ENCODE data around the gene FCER1G.

The FCER1G gene

DNA sequence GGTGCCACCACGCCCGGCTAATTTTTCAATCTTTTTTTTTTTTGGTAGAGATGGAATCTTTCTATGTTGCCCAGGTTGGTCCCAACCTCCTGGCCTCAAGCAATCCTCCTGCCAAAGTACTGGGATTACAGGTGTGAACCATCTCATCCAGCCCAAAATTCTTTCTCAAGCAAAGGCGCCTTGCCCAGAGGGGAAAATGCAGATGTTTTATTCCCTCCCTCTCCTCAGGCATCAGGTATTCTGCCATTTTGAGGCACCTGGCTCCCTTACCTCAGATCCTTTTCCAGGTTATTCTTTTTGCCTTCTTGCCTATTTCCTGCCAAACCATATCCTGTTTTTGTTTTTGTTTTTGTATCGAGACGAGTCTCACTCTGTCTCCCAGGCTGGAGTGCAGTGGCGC, 26.7 kb upstream of the FCER1G start:
- DNase-seq (ENCODE audit: low read depth), result no peak

DNA sequence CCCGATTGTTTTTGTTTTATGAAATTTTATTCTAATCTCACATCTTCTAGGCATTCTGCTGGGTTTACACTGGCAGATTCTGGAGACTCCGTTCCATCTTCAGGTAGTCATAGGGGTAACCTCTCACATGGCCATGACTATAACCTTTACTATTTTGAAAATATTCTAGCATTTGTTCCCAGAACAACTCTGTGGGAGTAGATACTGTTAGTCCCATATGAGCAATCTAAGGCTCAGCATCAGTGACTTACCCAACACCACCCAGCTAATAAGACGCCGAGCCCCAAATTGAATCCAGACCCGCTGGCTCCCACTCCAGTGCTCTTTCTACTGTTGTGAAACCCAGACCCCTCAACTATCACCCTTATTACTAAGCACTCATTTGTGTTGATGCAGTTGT, 26.1 kb upstream of the FCER1G start:
- DNase-seq (ENCODE audit: low read depth), result no peak

DNA sequence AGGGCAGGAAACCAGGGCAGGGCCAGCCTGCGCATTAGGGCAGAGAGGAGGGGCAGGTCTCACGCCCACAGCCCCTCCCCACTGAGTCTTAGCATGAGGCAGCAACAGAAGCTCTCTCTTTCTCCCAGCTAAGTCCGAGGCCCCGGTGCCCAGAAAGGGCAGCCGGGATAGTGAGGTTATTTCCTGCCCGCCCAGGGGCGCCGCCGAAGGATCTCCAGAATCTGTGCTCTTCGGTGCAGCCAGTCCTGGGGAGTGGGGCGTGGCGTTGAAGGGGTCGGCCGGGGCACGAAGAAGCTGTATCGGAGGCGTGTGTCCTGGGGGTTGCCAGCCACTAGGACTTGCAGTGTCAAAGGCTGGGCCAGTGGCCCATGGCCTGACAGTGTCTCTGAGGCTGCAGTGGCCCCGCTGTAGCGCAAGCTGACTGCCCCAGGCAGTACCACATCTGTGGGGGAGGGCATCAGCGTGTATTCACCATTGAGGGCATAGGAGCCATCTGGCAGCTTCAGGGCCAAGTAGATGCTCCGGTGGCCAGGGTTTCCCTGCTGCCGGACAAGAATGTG, 24.1 kb upstream of the FCER1G start:
- no peak for DNase-seq (ENCODE audit: low read depth)

DNA sequence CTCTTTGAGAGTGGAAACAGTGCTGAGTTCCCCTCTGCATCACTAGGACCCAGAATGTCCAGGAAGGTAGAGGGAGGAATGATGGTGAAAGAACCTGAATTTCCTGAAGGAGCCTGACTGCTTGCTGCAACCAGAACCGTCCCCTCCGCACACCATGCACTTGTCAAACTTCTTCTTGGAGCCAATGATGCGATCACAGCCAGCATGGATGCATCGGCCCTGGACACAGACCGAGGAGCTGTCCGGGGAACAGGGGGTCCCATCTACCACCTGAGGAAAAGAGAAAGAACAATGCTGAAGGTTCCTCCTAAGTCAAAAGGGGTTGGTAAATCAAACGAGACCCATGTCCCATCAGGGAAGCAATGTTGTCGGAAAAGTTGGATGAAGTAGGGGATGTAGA, 23.1 kb upstream of the FCER1G start:
- no peak for DNase-seq (ENCODE audit: low read depth)

DNA sequence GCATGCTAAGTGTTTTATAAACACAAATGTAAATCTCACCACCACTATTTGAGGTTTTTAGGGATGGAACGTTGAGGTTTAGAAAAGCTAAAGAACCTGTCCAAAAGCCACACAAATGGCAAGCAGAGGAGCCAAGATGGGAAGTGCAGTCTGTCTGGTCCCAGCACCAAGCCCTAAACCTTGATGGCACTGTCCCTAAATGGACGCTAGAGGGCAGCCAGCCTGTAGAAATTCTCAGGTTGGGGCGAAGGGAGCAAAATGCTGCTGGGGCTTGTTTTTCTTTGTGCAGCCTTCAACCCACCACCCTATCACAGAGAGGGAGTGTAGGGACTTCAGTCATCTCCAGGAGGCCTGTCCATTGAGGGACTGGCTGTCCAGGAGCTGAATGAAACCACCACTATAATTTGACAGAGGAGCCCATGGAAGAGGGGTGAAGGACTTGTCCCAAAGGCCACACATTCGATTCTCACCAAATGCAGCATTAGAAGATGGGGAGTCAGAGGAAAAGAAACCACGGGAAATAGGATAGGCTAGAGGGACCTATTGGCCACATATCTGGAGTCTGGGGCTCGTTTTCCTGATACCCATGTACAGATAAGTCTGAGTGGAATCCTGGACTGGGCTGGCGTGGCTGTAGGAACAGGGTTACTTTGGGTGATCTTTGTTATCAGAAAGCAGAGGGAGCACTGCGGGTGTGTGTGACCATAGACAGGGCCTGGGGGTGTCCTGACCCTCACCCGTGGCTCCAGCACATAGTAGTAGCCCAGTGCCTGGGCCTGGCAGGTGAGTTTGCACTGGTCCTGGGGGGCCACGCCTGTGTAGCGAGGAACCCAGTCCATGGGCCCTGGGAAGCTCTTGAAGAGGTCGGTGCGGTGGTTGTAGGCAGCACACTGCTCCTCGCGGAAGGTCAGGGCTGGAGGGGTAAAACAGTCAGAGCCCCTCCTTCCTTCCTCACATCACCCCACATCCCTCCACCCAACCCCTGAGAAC, 22.3 kb upstream of the FCER1G start:
- DNase-seq (ENCODE audit: low read depth), result no peak

DNA sequence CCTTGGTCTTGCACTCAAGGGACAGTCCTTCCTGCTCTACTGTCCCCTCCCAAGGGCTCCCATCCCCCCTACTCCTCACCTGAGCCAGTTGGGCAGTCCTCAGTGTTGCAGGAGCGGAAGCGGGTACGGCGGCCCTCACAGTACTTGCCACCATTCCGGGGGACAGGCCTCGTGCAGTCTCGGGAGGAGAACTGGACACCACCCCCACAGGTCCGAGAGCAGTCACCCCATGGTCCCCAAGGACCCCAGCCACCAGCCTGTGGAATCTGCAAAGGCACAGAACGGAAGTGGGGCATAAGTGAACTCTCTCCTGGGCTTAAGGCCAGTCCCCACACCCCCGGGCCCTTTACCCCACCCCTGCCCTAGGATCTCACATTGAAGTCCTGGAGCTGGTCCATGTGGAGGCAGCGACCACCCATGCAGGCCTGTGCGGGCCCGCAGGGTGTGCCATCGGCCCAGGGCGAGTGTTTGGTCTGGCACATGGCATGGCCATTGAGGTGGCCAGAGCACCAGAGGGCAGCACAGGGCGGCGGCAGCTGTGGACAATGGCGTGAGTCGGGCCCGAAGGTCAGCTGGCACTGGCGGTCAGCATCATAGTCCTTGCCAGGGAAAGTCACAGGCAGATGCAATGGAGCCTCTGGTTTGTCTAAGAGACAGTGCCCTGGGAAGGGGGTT, 21.4 kb upstream of the FCER1G start:
- DNase-seq (ENCODE audit: low read depth), result no peak

DNA sequence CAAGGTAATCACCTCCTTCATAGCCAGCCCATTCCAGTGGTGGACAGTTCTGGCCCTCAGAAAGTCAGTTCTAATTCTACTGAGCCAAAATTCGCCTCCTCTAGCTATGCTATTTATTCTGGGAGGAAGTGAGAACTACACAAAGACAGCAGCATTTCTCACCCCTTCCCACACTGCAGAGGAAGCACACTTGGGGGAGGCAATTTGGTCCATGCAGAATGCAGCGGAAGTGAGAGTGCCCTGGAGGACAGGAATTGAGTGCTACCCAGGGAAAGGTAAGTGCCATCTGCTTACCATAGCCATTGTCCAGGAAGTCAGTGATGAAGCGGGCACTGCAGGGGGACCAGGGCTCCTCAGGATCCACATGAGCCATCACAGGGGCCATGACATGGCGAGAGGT, 19.9 kb upstream of the FCER1G start:
- DNase-seq (ENCODE audit: low read depth), result no peak

DNA sequence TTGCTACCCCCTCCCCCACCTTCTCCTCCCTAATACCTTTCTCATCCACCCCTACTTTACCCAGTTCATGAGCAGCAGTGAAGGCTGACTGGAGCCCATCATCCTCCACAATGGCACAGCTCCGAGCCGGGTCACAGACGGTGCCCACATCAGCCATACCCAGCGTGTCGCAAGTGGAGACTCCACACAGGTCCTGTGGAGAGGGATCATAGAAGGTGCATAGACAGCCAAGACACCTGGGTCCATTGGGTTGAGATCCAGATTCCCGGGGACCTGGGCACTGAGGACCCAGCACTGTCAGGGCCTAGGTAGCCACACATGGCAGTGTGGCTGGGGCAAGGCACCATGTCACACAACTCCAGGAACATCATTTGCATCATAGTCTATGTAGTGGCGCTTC, 19.0 kb upstream of the FCER1G start:
- DNase-seq (ENCODE audit: low read depth), result no peak

DNA sequence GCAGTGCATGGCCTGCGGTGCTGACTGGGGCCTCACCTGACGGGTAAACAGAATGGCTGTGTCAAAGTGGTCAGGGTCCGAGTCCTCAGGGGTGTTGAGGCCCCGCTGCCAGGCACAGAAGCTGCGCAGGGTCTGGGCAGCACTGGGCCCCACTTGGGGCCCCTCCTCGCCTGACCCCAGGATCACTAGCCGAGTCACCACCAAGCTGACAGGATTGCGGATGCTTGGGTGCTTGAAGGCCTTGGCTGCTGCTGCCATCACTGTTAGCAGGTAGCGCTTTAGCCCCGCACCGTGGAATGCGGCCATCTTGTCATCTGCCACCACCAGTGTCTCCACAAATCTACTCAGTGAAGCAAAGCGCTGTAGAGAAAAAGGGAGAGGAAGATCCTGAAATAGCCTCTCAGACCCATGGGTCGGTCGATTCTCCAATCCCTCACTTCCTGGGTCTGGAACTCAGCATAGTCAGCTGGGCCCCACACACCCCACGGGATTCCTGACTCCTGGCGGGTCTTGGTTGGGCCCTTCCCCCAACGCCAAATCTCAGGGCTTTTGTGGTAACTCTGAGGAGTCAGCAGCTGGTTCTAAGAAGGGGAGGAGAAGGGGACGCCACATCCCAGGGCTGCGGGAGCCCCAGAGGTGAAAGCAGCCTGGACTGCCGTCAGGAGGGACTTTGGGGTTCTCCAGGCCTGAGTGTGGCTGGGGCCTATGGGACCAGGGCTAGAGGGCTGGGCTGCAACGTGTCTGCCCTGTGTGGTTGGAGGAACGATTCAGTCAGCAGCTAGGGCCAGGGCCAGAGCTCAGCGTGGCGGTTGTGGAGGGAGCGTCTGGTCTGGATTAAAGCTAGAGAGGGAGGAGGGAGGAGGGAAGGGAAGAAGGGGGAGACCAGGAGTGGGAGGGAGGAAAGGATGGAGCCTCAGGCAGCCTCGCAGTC, 18.3 kb upstream of the FCER1G start:
- DNase-seq (ENCODE audit: low read depth), result no peak

DNA sequence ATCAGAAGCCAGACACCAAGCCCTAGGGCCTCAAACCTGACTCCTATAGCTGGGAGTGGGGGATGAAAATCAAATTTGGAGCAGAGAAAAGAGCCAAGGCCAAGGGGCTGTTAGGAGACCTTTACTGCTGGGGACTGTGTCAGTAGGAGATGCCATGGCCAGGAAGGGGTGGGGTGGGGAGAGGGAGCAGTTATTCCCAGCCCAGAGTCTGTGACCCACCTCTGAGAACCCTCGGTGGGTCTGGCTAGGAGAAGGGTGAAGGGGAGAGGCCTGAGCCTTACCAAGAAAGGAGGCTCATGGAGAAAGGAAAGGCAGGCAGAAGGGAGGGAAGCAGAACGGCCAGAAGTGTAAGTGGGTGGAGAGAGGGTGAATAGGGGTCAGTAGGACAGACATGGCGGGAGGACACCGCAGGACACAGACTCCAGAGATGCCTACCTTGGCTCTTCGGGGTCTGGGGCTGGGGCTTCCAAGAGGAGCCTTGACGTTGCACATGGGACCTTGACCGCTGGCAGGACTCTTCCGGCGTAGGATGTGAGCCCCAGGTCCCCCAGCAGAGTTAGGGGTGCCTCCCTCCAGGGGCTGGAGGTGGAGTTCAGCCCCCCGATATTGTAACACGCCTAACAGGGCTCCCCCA, 17.4 kb upstream of the FCER1G start:
- DNase-seq (ENCODE audit: low read depth), result no peak

DNA sequence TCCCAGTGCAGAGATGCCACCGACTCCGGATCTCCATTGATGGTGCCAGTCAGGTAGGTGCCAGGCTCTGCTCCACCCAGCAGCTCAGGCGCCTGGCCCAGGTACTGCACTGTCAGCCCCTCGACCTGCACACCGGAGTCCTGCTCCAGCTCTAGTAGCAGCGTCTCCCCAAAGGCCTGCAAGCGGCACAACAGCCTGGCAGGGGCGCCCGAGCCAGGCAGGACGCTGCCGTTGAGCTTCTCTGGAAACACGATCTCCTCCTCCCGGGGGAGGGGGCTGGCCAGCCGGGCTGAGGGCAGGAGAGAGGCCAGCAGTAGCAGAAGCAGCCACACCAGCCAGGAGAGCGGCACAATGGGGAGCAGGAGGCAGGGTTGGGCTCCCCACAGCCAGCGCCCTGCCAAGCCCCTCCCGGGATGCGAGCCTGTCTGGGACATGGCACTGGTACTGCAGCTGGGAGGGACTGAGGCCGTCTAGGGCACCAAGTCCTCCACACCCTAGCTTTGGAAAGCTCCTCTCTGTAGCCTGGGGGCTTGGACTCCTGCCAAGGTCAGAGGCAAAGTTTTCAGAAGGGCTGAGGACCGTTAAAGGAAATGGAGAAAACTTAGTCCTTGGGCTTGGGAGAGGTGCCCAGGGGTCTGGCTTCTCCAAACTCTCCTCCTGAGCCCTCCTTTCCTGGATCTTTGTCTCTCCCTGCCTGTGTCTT, 16.8 kb upstream of the FCER1G start:
- DNase-seq (ENCODE audit: low read depth), result no peak

DNA sequence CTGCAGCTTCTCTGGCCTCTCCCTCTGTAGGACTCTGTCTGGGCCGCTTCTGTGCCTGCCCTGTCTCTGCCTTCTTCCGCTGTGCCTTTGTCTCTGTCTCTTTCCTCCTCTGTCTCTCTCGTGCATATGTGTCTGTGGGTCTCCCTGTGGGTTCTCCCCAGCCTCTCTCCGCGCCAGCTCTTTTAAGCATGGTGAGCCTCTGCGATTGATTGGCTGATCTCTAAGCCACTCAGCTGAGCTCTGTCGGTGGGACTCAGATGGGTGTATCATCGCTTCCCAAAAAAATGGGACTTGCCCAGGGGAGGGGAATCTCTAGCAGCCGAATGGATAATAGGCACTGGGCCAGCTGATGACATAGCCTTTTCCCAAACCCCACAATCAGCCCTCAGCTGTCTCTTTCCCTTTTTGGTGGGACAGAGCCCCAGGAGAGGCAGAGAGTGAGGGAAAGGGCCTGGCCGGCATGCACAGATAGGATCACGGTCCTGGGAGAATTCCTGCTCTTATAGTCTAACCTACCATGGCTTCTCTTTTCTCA, 16.1 kb upstream of the FCER1G start, which contains the start of gene ADAMTS4:
TSS of gene ADAMTS4 (minus strand) at position 158 of the 535 bp plus-strand sequence. CDS start 427 bp downstream, outside the sequence.
- no peak for DNase-seq (ENCODE audit: low read depth)

DNA sequence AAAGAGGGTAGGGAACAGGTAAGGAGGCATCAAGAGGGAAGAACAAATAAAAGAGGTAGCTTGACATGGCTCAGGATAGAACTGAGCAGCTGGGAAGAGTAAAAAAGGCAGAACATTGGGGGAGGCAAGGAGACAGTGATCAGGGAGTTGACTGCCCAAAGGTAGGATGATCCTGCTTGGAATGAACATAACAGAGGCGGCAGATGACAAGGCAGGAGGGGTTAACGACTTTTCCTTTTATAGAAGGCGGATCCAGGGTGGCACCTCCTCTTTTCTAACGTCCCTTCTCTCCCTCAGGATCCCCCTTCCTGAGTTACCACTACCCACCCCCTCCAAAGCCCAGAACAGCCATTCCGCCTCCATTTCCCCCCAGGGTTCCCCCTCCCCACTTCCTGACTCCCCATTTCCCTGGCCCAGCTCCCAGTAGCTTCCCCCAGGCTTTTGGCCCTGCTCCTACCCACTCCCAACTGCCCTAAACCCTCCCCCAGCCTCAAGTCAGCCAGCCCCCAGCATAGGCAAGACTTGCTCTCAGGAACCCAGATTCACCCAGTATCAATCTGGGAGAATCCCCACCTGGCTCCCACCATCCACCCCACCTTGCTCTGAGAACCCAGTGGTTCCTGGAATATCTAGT, 15.5 kb upstream of the FCER1G start:
- no peak for DNase-seq (ENCODE audit: low read depth)

DNA sequence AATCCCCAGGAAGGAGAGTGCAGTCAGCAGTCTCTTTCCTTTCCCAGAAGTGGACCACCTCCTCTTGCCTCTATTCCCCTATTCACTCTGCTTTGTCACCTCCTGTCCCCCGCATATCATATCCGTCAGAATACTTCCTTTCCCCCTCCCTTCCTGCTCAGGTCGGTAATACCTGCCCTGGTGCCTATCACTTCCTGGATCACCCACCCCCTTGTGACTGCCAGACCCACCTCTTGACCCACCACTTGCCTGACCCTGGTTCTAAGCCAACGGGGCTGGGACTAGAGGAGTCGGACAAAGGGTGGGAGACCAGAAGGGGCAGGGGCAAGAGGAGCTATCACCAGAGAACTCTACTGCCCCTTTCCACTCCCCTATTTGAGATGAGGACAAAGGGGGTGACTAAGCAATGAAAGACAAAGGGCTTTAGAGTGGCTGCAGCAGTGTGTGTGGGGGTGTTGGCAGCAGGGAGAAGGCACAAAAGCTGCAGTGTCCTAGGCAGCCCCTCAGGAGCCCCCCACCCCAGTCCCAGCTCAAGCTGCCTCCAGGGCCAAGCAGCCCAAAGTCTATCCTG, 14.6 kb upstream of the FCER1G start:
- DNase-seq (ENCODE audit: low read depth), result no peak

DNA sequence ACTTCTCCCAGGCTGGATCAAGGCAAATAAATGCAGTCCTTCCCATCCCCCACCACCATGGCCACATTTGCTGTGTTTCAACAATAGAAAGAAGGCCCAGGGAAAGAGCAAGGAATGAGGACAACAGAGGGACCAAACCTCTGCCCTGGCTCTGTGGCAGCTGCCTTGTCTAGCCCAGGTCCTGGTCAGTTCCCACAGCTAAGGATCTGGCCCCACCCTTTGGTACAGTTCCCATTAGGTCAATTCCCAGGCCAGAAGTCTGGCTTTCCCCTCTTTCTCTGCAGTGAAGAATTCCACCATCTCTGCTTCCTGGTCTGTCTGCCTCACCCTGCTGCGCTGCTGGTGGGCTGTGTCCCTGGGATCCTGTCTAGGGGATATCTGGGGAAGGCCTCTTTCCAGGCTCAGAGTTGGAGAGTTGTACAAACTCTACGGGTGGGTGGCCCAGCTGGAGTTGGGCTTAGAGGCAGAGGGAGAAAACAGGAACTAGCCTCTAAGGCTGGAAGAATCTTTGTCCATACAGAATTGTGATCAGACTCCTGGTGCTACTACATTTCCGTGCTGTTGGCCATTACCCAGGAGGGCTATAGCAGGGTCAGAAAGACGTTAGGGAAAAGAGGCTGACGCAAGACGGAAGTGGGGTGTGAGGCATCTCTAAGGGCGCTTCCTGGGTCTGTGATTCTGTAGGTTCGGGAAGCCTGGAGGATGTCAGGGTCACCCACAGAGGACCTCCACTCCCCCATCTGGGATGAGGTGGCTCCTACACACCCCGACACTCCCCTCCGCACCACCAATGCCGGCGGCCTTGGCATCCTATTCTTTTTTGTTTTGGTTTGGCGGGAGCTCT, 13.9 kb upstream of the FCER1G start:
- DNase-seq (ENCODE audit: low read depth), result no peak

DNA sequence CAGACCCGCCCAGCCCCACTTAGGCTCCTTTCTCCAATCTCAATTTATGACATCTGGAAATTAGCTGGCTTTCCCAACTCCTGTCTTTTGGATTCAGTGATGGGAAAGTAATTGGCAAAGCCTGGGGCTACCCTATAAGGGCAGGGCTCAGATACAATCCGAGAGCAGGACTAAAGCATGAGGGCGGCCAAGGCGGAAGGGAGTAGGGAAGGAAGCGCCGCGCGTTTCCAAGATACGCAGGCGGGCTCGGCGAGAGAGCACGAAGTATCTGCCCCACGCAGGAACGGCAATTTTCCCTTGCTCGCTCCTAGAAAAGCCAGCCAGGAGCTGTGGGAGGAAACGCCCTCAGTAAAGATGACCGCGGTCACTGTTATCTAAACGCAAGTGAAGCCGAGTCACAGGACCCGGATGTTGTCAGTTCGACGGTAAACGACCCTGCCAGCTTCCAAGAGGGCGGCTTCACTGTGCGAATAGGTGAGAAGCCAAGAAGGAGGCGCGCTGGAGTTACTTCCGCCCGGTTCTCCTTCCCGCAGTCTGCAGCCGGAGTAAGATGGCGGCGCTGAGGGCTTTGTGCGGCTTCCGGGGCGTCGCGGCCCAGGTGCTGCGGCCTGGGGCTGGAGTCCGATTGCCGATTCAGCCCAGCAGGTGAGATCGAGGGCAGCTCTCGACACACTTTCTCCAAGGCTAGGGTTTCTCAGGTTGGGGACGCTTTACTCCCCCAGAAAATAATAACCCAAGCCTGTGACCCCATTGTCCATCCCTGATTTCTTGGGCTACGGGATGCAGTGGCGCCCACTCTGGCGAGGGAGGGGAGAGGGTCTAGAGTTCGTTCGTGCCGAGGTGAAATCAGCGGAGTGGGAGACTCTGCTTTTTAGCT, 13.0 kb upstream of the FCER1G start, which contains the start of gene NDUFS2:
TSS of gene NDUFS2 (plus strand) at position 532 of the 877 bp plus-strand sequence. CDS start at position 551, 19 bp downstream.
- peak; percentile 89 for DNase-seq (ENCODE audit: low read depth)

DNA sequence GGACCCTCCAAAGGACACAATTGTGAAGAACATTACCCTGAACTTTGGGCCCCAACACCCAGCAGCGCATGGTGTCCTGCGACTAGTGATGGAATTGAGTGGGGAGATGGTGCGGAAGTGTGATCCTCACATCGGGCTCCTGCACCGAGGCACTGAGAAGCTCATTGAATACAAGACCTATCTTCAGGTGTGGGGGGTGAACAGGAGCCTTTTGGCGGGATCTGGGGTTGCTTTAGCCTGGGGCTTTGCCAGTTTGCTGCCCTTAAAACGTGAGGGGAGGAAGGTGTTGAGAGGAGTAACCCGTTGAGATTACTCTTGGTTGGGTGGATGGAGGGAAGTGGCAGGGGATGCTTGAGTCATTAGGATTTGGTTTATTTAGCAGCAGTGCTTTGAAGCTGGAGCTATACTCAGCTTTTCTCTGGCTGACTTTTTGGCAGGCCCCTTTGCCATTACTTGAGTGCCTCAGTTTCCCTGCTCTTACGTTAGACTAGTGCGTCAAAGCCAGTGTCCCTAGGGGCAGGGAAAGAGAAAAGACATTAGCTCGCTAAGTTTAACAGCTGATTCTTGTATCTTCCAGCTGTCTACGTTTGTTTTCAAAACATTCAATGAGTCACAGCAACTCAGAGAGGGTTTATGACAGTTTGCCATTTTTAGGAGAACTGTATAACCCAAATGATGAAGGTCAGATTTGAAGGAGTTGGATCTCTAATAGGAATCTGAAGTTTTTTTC, 8.5 kb upstream of the FCER1G start:
- DNase-seq (ENCODE audit: low read depth), result no peak
